ENCODE measurements around the gene SPNS3.

SPNS3 gene

GRCh38 chr17:4475001-4475400 lies 41.3 kb downstream of the SPNS3 start:
- TF ChIP-seq CTCF (IDR thresholded peaks at IDR 0.05; ENCODE audit: low read length, missing control alignments): no peak
- H3K4me3 ChIP-seq (replicated peaks; ENCODE audit: low read depth, low read length): no peak overlapping the region
- DNase-seq (ENCODE audit: low read depth): no peak

GRCh38 chr17:4475463-4475862 lies 41.7 kb downstream of the SPNS3 start:
- H3K4me3 ChIP-seq (replicated peaks; ENCODE audit: low read depth, low read length): no peak overlapping the region
- no peak for TF ChIP-seq CTCF (IDR thresholded peaks at IDR 0.05; ENCODE audit: low read length, missing control alignments)
- no peak for DNase-seq (ENCODE audit: low read depth)

- no peak overlapping the region for H3K4me3 ChIP-seq (replicated peaks; ENCODE audit: low read depth, low read length)
- DNase-seq (ENCODE audit: low read depth): no peak
- TF ChIP-seq CTCF (IDR thresholded peaks at IDR 0.05; ENCODE audit: low read length, missing control alignments): no peak
These were observed 42.3 kb downstream of the SPNS3 start for GRCh38 chr17:4476017-4476416.

- no peak for TF ChIP-seq CTCF (IDR thresholded peaks at IDR 0.05; ENCODE audit: low read length, missing control alignments)
- no peak overlapping the region for H3K4me3 ChIP-seq (replicated peaks; ENCODE audit: low read depth, low read length)
- DNase-seq (ENCODE audit: low read depth): no peak
These were observed 42.9 kb downstream of the SPNS3 start for GRCh38 chr17:4476511-4477070.

- TF ChIP-seq CTCF (IDR thresholded peaks at IDR 0.05; ENCODE audit: low read length, missing control alignments): no peak
- no peak overlapping the region for H3K4me3 ChIP-seq (replicated peaks; ENCODE audit: low read depth, low read length)
- no peak for DNase-seq (ENCODE audit: low read depth)
These were observed 43.6 kb downstream of the SPNS3 start for GRCh38 chr17:4477255-4477791.

GRCh38 chr17:4478318-4478830 lies 44.6 kb downstream of the SPNS3 start:
- DNase-seq (ENCODE audit: low read depth): no peak
- H3K4me3 ChIP-seq (replicated peaks; ENCODE audit: low read depth, low read length): no peak overlapping the region
- no peak for TF ChIP-seq CTCF (IDR thresholded peaks at IDR 0.05; ENCODE audit: low read length, missing control alignments)

All from fibroblast of pulmonary artery (primary cell).